ENCODE results near the gene GIPC3. TPM values are rescaled to one million over a fixed set of nuclear protein-coding genes. Genes with fewer than 3 reads are reported as not detected.
A peak's percentile ranks its signal among the peaks of the same experiment; 100 is the strongest.
"Not testable (repeated sequence)": the region's sequence is repeated elsewhere in the genome, so short reads cannot be mapped to it uniquely, and the experiment has no call there.

GIPC3 gene
- total RNA-seq, 2 experiments from 2014 or later, result 0.19 to 0.26 TPM

- intact Hi-C loops (cut with micrococcal nuclease), result loop anchor here (2.0 to 10.0 kb wide), 2 partner anchors 67 to 491 kb away; partner anchors contain the start of genes FZR1 and ZBTB7A
- Mint-ChIP-seq H3K27ac (no peak overlapping the region), H3K27me3 (no peaks in the 10 kb centered on the region), H3K4me3 (peak overlapping the region; percentile 76), H3K36me3 (peaks cover 13% of the 10 kb centered on the region), H3K9me3 (no peaks in the 10 kb centered on the region), H3K4me1 (ENCODE audit: low read depth) (peaks cover 10% of the 10 kb centered on the region)
- ChIA-PET CTCF (interaction anchor here (1.6 kb wide), 1 partner anchor 28 kb away, joined by 7 read pairs; no protein-coding TSS in a partner anchor), POLR2A (interaction anchor here (0.8 kb wide), 1 partner anchor 19 kb away, joined by 3 read pairs; no protein-coding TSS in a partner anchor)
- DNase-seq, result no peak
These were observed 12.0 kb upstream of the GIPC3 start for GRCh38 chr19:3573162-3573857.

GRCh38 chr19:3573858-3574637 lies 11.2 kb upstream of the GIPC3 start:
- intact Hi-C loops (cut with micrococcal nuclease), result loop anchor here (2.0 to 10.0 kb wide), 2 partner anchors 67 to 491 kb away; partner anchors contain the start of genes FZR1 and ZBTB7A
- H3K27ac Mint-ChIP-seq, result peak overlapping the region; percentile 45
- peak; percentile 96 for DNase-seq

GRCh38 chr19:3575260-3575741 lies 10.0 kb upstream of the GIPC3 start:
- Mint-ChIP-seq H3K36me3 (peaks cover 13% of the 10 kb centered on the region), H3K27ac (no peak overlapping the region), H3K4me3 (no peak overlapping the region), H3K4me1 (ENCODE audit: low read depth) (peaks cover 10% of the 10 kb centered on the region), H3K9me3 (no peaks in the 10 kb centered on the region), H3K27me3 (no peaks in the 10 kb centered on the region)
- CTCF ChIA-PET, result interaction anchor here (1.0 to 1.5 kb wide), 3 partner anchors 18 to 29 kb away, joined by 3 to 4 read pairs (median 3); partner anchors contain the start of gene MFSD12
- POLR2A ChIA-PET, result no interaction called here
- intact Hi-C loops (cut with micrococcal nuclease), result loop anchor here (10.0 kb wide), 1 partner anchor 490 kb away; the partner anchor contains the start of gene ZBTB7A
- DNase-seq, result peak; percentile 42

More at GRCh38 chr19:3573858-3574637, 11.2 kb upstream of the GIPC3 start:
- no peaks in the 10 kb centered on the region for H3K9me3 Mint-ChIP-seq
- H3K27me3 Mint-ChIP-seq, result no peaks in the 10 kb centered on the region
- H3K4me3 Mint-ChIP-seq, result peak overlapping the region; percentile 76
- ChIA-PET CTCF (interaction anchor here (1.6 kb wide), 1 partner anchor 29 kb away, joined by 7 read pairs; no protein-coding TSS in a partner anchor), POLR2A (interaction anchor here (0.8 kb wide), 1 partner anchor 20 kb away, joined by 3 read pairs; no protein-coding TSS in a partner anchor)
- peaks cover 10% of the 10 kb centered on the region for H3K4me1 Mint-ChIP-seq (ENCODE audit: low read depth)
- peaks cover 13% of the 10 kb centered on the region for H3K36me3 Mint-ChIP-seq

- Mint-ChIP-seq H3K27me3 (no peaks in the 10 kb centered on the region), H3K4me3 (no peak overlapping the region), H3K4me1 (ENCODE audit: low read depth) (peaks cover 10% of the 10 kb centered on the region), H3K27ac (no peak overlapping the region), H3K9me3 (no peaks in the 10 kb centered on the region), H3K36me3 (peaks cover 13% of the 10 kb centered on the region)
- intact Hi-C loops (cut with micrococcal nuclease), result loop anchor here (10.0 kb wide), 1 partner anchor 489 kb away; the partner anchor contains the start of gene ZBTB7A
- no peak for DNase-seq
- CTCF ChIA-PET, result interaction anchor here (1.0 to 1.5 kb wide), 3 partner anchors 19 to 30 kb away, joined by 3 to 4 read pairs (median 3); partner anchors contain the start of gene MFSD12
- POLR2A ChIA-PET, result interaction anchor here (0.8 kb wide), 1 partner anchor 10 kb away, joined by 3 read pairs; the partner anchor contains the start of gene GIPC3
These were observed 9.2 kb upstream of the GIPC3 start for GRCh38 chr19:3575949-3576673.

GRCh38 chr19:3576696-3577443 lies 8.4 kb upstream of the GIPC3 start:
- ChIA-PET CTCF (no interaction called here), POLR2A (interaction anchor here (0.8 kb wide), 1 partner anchor 9 kb away, joined by 3 read pairs; the partner anchor contains the start of gene GIPC3)
- Mint-ChIP-seq H3K36me3 (peaks cover 13% of the 10 kb centered on the region), H3K27ac (no peak overlapping the region), H3K9me3 (no peaks in the 10 kb centered on the region), H3K27me3 (no peaks in the 10 kb centered on the region), H3K4me3 (no peak overlapping the region), H3K4me1 (ENCODE audit: low read depth) (peaks cover 6% of the 10 kb centered on the region)
- intact Hi-C loops (cut with micrococcal nuclease), result loop anchor here (10.0 kb wide), 1 partner anchor 488 kb away; the partner anchor contains the start of gene ZBTB7A
- no peak for DNase-seq

- Mint-ChIP-seq H3K9me3 (no peaks in the 10 kb centered on the region), H3K4me1 (ENCODE audit: low read depth) (peaks cover 3% of the 10 kb centered on the region), H3K4me3 (no peak overlapping the region), H3K27ac (no peak overlapping the region), H3K27me3 (no peaks in the 10 kb centered on the region), H3K36me3 (peaks cover 13% of the 10 kb centered on the region)
- ChIA-PET POLR2A (no interaction called here), CTCF (no interaction called here)
- no peak for DNase-seq
- intact Hi-C loops (cut with micrococcal nuclease), result loop anchor here (10.0 kb wide), 1 partner anchor 487 kb away; the partner anchor contains the start of gene ZBTB7A
These were observed 7.4 kb upstream of the GIPC3 start for GRCh38 chr19:3577723-3578344.

GRCh38 chr19:3578390-3578789 lies 6.9 kb upstream of the GIPC3 start:
- no peak overlapping the region for H3K27ac Mint-ChIP-seq
- H3K27me3 Mint-ChIP-seq, result no peaks in the 10 kb centered on the region
- H3K9me3 Mint-ChIP-seq, result no peaks in the 10 kb centered on the region
- peaks cover 3% of the 10 kb centered on the region for H3K4me1 Mint-ChIP-seq (ENCODE audit: low read depth)
- ChIA-PET POLR2A (no interaction called here), CTCF (no interaction called here)
- H3K36me3 Mint-ChIP-seq, result peaks cover 13% of the 10 kb centered on the region
- intact Hi-C loops (cut with micrococcal nuclease), result loop anchor here (10.0 kb wide), 1 partner anchor 486 kb away; the partner anchor contains the start of gene ZBTB7A
- DNase-seq, result no peak
- H3K4me3 Mint-ChIP-seq, result no peak overlapping the region

GRCh38 chr19:3580156-3580934 lies 4.9 kb upstream of the GIPC3 start:
- Mint-ChIP-seq H3K27me3 (no peaks in the 10 kb centered on the region), H3K4me1 (ENCODE audit: low read depth) (no peaks in the 10 kb centered on the region), H3K4me3 (no peak overlapping the region), H3K9me3 (no peaks in the 10 kb centered on the region), H3K27ac (no peak overlapping the region), H3K36me3 (peaks cover 5% of the 10 kb centered on the region)
- DNase-seq, result no peak
- ChIA-PET CTCF (no interaction called here), POLR2A (no interaction called here)
- intact Hi-C loops (cut with micrococcal nuclease), result no loop called here

GRCh38 chr19:3581792-3582191 lies 3.5 kb upstream of the GIPC3 start:
- H3K27me3 Mint-ChIP-seq; intact Hi-C loops (cut with micrococcal nuclease); H3K4me1 Mint-ChIP-seq (ENCODE audit: low read depth); POLR2A ChIA-PET; H3K27ac Mint-ChIP-seq; DNase-seq; H3K36me3 Mint-ChIP-seq; H3K4me3 Mint-ChIP-seq; H3K9me3 Mint-ChIP-seq: not testable (repeated sequence)
- CTCF ChIA-PET, result interaction anchor here (0.6 kb wide), 1 partner anchor 97 kb away, joined by 5 read pairs; no protein-coding TSS in a partner anchor

All from activated CD4-positive, alpha-beta memory T cell treated with anti-CD3 and anti-CD28 coated beads for 36 hours (primary cell).